Duodenal mucosa (tissue), 2 donors: ENCODE results near the gene PACSIN1.

Source experiments
- H3K27ac ChIP-seq: one replicate; pipeline ENCODE4 v1.7.0; 2013; ENCODE audit warnings: low read depth, low read length
- H3K27me3 ChIP-seq, 2 donors: one replicate each; pipeline ENCODE4 v1.7.0; 2013; ENCODE audit warnings: low read length in 2 of 2, control low read depth in 1 of 2; ENCODE audit not compliant: insufficient read depth in 2 of 2, control insufficient read depth in 1 of 2
- H3K36me3 ChIP-seq, 2 donors: one replicate each; pipeline ENCODE4 v1.7.0; 2013; ENCODE audit warnings: low read length in 2 of 2, control low read depth in 1 of 2; ENCODE audit not compliant: insufficient read depth in 2 of 2, control insufficient read depth in 1 of 2
- H3K4me1 ChIP-seq, 2 donors: one replicate each; pipeline ENCODE4 v1.7.0; 2013; ENCODE audit warnings: low read length in 2 of 2, control low read depth in 1 of 2; ENCODE audit not compliant: insufficient read depth in 2 of 2, control insufficient read depth in 1 of 2
- H3K4me3 ChIP-seq, 2 donors: one replicate each; pipeline ENCODE4 v1.7.0; 2013; ENCODE audit warnings: low read length in 2 of 2, low read depth in 1 of 2
- H3K9ac ChIP-seq, 2 donors: one replicate each; pipeline ENCODE4 v1.7.0; 2013; ENCODE audit warnings: low read length in 2 of 2, low read depth in 1 of 2
- H3K9me3 ChIP-seq, 2 donors: one replicate each; pipeline ENCODE4 v1.7.0; 2013; ENCODE audit warnings: low read length in 2 of 2, control low read depth in 1 of 2; ENCODE audit not compliant: control insufficient read depth in 1 of 2

The PACSIN1 gene

DNA sequence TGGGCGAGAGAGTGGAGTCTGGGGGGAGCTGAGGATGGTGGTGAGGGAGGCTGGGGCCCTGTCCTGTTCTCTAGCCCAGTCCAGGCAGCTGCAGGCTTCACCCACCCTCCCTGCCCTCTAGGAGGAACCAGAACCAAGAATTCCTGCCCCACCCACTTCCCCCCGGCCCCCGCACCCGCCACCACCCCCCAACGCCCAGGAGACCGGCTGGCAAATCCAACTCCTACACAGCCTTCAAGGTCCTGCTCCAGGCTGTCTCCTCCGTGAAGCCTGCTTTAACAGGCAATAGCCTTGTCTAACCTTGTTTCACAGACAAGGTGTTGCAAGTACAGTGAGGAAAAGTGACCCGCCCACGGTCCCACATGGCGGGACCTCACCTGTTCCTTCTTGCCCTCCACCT lies 87.9 kb downstream of the PACSIN1 start:
- Histone ChIP-seq H3K27ac (no peak overlapping the region), H3K4me1 (peaks cover 5% of the 10 kb centered on the region in 2 donors), H3K36me3 (no peaks in the 10 kb centered on the region), H3K27me3 (no peaks in the 10 kb centered on the region), H3K9ac (no peak overlapping the region), H3K4me3 (no peak overlapping the region), H3K9me3 (no peaks in the 10 kb centered on the region)

DNA sequence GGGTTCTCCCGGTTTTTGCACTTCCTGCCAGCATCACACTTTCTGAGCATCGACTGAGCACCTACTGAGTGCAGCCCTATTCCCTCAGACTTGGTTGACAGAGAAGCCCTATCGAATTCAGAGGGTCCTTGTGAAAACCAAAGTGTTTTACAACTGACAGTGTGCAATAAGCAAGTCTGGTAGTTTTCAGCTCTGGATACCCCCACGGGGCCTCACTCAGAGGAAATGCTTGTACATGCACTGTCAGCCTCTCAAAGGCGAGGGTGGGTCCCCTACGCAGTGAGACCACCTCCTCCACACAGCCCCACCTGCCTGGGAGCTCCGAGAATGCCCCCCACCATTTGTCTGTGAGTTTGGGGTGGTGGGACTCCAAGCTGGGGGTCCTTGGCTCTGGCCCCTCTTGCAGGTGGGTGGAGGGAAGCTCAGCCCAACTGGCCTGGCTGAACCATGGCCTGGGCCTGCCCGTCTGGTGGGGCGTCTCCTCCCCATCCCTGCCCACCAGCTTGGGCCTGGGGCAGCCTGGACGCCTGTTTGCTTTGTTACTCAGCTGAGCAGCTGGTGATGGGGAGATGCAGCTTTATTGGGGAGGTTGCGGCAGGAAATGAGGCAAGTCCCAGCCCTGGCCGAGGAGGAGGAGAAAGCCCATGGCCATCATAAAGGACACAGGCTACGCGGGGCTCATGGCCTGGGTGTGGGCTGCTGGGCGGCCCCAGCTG lies 88.6 kb downstream of the PACSIN1 start:
- Histone ChIP-seq H3K4me1 (peaks cover 1 to 5% of the 10 kb centered on the region in 2 donors), H3K9me3 (no peaks in the 10 kb centered on the region), H3K4me3 (no peak overlapping the region), H3K36me3 (no peaks in the 10 kb centered on the region), H3K27me3 (no peaks in the 10 kb centered on the region), H3K27ac (no peak overlapping the region), H3K9ac (no peak overlapping the region)

DNA sequence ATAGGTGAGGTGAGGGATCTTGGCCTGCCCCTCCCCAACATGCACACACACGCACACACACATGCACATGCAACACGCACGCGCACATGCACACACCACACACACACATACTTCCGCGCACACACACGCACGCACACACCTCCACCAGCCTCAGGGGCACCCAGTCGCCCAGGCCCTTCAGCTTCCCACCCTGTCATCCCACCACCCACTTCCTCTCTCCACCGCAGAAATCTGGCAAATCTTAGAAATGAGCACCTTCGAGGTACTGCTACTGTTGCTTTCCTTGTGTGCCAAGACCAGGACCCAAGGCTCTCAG lies 89.1 kb downstream of the PACSIN1 start:
- Histone ChIP-seq H3K4me3 (peak overlapping the region in 1 of 2 donors; percentile 15), H3K27ac (no peak overlapping the region), H3K36me3 (no peaks in the 10 kb centered on the region), H3K27me3 (no peaks in the 10 kb centered on the region), H3K4me1 (peaks cover 0 to 5% of the 10 kb centered on the region in 2 donors), H3K9me3 (no peaks in the 10 kb centered on the region), H3K9ac (peak overlapping the region in 1 of 2 donors; percentile 51)

DNA sequence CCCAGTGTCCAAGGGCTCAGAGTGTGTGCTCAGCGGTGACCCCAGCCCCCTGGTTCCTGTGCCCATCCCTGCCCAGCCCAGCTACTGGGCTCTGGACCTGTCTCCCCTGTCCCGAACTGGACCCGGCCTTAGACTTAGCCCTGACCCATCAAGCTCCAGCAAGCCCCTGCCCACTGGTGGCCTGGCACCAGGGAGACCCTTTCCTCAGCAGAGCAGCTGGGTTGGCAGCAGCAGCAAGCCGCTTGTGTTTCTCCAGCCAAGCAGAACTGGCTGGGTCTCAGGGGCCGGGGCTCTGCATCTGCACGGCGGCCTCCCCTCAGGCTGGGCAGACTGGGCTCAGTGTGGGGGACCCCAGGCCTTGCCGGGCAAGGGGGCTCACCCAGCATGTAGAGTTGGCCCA lies 89.5 kb downstream of the PACSIN1 start:
- no peaks in the 10 kb centered on the region for H3K9me3 ChIP-seq
- H3K4me3 ChIP-seq, result peak overlapping the region in 1 of 2 donors; percentile 15
- H3K27me3 ChIP-seq, result no peaks in the 10 kb centered on the region
- no peak overlapping the region for H3K27ac ChIP-seq
- peaks cover 0 to 5% of the 10 kb centered on the region in 2 donors for H3K4me1 ChIP-seq
- H3K36me3 ChIP-seq, result no peaks in the 10 kb centered on the region
- H3K9ac ChIP-seq, result peak overlapping the region in 1 of 2 donors; percentile 51

DNA sequence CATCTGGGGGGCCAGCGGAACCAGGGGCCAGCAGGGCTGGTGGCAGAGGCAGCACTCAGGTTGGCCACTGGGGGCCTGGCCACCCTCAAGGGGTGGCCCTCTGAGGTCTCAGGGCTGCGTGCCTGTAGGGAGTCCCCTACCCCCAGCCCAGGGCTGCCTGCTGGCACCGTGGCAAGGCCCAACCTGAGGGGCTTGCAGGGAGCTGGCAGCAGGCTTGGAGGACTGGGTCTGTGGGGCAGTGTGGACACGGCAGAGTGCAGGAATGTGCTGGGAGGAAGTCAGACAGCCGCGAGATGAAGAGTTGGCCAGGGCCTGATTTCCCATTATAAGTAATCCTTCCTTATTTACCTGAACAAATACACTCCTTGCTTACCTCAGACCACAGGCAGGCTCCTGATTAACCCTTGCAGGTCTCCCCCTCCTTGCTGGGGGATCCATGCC lies 90.2 kb downstream of the PACSIN1 start, which contains the start of gene SPDEF:
Gene SPDEF, minus strand, starts transcription at position 299 of the 441 bp plus-strand sequence. CDS start 11,874 bp downstream, outside the sequence.
- Histone ChIP-seq H3K36me3 (no peaks in the 10 kb centered on the region), H3K4me3 (peak within 1 kb of the TSS in 1 of 2 donors; percentile 35)

DNA sequence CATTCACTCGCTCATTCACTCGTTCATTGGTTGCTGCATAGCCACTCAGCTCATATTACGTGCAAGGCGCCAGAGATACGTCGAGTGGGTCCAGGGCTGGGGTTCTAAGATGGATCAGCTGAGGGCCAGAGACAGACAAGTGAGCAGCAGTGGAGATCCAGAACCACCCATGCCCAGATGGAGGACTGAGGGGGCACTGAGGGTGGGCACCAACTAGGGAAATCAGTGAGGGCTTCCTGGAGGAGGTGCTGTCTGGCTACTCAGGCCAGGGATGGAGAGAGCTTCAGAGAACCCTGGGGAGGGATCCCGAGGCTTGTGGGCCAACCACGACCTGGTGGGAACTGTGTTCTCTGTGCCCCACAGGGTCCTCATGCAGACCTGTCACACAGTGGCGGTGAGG lies 90.6 kb downstream of the PACSIN1 start:
- Histone ChIP-seq H3K36me3 (no peaks in the 10 kb centered on the region), H3K4me3 (no peak overlapping the region), H3K27ac (no peak overlapping the region), H3K4me1 (peaks cover 0 to 5% of the 10 kb centered on the region in 2 donors), H3K9ac (peak overlapping the region in 1 of 2 donors; percentile 51), H3K27me3 (no peaks in the 10 kb centered on the region), H3K9me3 (no peaks in the 10 kb centered on the region)

More for the DNA sequence above, 90.2 kb downstream of the PACSIN1 start, which contains the start of gene SPDEF:
- Histone ChIP-seq H3K27ac (no peak within 1 kb of the TSS), H3K9me3 (no peaks in the 10 kb centered on the region), H3K4me1 (peaks cover 0 to 5% of the 10 kb centered on the region in 2 donors), H3K9ac (peak within 1 kb of the TSS in 1 of 2 donors; percentile 51), H3K27me3 (no peaks in the 10 kb centered on the region)

DNA sequence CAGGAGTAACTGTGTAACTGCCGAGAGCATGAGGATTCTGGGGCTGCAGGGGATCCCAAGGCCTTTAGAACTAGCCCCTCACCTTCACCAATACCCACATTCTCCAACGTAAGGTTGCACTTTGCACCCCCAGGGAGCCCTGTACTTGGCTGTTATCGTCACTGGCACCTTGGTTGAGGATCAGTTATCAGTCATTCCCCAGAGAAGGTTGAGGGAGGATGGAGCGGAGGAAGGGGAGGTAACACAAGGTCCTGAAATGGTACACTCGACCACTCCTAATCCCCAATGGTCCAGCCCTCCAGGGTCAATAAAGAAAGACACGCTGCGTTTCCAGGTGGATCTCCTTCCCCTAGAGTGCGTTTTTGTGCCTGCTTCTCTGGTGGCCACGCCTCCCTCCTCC lies 91.4 kb downstream of the PACSIN1 start:
- Histone ChIP-seq H3K9ac (no peak overlapping the region), H3K4me1 (peaks cover 0 to 5% of the 10 kb centered on the region in 2 donors), H3K36me3 (no peaks in the 10 kb centered on the region), H3K27ac (no peak overlapping the region), H3K9me3 (no peaks in the 10 kb centered on the region), H3K4me3 (no peak overlapping the region), H3K27me3 (no peaks in the 10 kb centered on the region)

DNA sequence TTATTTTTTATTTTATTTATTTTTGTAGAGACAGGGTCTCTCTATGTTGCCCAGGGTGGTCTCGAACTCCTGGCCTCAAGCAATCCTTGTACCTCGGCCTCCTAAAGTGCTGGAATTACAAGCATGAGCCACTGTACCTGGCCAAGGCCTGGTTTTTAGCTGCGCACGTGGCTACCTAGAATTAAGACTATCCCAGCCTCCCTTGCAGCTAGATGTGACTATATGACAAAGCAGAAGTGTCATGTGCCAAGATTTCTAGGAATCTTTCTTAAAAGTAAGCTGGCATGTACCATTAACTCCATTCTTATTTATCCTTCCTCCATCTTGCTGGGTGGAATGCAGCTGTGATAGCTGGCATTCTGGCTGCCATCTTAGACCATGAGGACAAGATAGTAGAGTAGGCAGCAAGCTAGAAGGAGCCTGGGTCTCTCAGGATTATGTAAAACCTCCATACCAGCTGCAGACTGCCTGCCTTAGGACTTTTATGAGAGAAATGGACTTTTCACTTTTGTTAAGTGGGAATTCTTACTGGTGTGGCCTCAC lies 92.4 kb downstream of the PACSIN1 start:
- Histone ChIP-seq H3K4me3 (no peak overlapping the region), H3K9ac (no peak overlapping the region), H3K9me3 (no peaks in the 10 kb centered on the region), H3K27me3 (no peaks in the 10 kb centered on the region), H3K4me1 (peaks cover 0 to 5% of the 10 kb centered on the region in 2 donors), H3K36me3 (no peaks in the 10 kb centered on the region), H3K27ac (no peak overlapping the region)

DNA sequence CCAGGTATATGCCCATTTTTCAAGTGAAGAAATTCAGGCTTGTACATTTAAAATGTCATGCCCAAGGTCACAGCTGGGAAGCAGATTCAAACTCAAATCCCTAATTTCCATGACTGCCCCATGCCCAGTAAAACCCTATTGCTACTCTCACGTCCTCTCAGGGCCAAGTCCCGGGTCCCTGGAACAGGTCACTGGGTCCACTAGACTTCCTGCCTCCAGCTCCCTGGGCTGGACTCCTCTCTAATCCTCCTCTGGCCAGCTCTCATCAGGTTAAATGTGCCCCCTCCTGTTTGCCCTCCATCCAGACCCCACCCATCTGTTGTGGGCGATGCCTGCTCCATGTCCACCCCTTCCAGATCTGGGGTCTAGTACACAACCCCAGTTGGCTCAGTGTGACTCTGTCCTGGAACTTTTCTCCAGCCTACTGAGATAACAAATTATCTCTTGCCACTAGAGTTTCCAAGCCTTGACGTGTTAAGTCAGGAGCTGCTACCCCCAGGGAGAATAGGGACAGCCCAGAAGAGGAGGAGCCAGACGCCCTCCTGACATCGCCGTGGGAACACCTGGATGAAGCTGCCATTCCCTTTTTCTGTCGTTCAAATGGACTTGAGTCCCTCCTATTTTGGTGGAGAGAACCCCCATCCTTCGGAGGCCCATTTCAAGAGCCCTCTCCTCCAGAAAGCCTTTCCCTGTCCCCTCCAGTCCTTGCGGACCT lies 93.9 kb downstream of the PACSIN1 start:
- no peaks in the 10 kb centered on the region for H3K27me3 ChIP-seq
- no peaks in the 10 kb centered on the region for H3K36me3 ChIP-seq
- peaks cover 0 to 5% of the 10 kb centered on the region in 2 donors for H3K4me1 ChIP-seq
- no peak overlapping the region for H3K4me3 ChIP-seq
- no peak overlapping the region for H3K27ac ChIP-seq
- H3K9me3 ChIP-seq, result no peaks in the 10 kb centered on the region
- no peak overlapping the region for H3K9ac ChIP-seq
